NCI-H446 treated with DMSO at 0.1 percent for 48 hours (cell line): Measurements from ENCODE around the gene CACNB2.
A peak's percentile ranks its signal among the peaks of the same experiment; 100 is the strongest.

Experiments used
- DNase-seq: peaks from one replicate; lab custom pipeline; 2025; lab: John Stamatoyannopoulos, UW

Gene CACNB2

DNA sequence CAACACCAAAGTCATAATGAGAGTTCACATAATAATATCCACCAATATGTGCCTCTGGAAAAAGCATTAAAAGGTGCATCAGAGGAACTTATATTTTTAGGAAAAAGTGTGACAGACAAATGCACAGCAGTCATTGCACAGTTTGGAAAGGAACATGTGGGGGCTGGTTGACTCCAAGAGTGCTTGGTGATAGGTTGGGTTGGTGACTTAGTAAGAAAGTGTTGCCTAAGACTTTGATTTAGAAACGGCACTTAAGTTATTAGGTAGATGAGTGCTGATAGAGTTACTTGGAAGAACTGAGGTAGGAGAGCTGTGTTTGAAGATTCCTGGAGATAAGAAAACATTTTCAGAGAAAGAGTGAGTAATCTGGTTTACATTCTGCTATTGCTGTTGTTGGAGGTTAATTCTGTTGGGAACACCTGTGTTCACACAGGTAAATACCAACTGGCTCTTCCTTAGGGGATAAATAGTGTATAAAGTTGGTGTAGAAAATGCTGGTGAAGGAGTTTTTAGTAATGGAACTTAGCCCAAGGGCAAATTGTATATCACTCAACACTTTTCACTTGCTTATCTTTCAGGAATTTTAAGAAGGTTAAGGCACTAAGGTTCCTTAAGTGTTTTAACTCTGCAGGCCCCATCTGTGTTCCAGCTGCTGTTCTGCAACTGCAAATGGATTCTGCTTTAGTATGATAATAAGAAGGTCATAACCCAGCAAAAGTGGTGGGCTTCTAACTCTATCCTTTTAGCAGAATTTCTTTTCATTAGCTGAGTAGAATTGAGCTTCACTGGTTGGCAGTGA lies 315.1 kb downstream of the CACNB2 start:
- no peak for DNase-seq

DNA sequence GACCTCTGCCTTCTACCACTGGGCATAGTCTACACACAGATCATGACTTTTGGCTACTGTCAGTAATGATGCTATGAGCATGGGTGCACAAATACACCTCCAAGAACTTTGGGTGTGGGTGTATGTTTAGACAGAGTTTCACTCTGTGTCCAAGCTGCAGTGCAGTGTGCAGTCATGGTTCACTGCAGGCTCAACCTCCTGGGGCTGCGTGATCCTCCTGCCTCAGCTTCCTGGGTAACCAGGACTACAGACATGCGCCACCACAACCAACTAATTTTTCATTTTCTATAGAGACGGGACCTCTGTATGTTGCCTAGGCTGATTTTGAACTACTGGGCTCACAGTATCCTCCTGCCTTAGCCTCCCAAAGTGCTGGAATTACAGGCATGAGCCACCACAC lies 316.8 kb downstream of the CACNB2 start:
- DNase-seq = no peak

DNA sequence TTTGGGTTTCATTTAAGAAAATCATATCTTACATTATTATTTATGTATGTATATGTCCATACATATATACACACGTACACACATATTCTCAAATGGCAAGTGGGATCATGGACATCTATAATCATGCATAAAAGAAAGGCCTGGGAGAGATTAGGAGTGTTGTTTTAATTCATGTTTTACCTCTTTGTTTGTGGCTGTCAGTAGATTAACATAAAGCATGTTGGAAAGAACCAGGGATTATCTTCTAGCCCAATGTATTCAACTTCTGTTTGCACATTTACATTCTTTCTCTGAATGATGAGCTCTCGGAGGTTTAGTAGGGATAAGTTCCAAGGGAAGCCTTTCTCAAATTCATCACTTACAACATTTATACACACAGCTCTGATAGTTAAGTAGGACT lies 319.8 kb downstream of the CACNB2 start:
- no peak for DNase-seq

DNA sequence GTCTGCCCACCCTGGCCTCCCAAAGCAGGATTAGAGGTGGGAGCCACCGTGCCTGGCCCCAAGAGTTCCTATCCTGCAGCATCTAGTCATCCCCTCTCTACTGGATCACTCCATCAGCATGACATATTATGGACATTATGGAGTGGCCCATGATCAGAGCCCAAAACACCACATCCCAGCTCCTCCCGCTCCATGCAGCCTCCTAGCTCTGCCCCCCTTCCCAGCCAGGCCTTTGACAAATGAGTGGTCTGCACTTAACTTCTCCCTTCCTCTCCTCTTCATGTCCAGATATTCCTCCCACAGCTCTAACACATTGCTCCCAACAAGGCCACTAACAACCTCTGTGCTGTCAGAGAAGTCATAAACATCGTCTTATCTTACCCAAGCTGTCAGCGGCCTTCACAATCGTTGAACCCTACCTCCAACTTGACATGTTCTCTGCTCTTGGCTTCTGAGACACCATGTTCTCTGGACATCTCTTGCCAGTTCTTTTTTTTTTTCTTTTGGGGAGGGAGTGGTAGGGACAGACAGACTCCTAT lies 323.5 kb downstream of the CACNB2 start:
- no peak for DNase-seq

DNA sequence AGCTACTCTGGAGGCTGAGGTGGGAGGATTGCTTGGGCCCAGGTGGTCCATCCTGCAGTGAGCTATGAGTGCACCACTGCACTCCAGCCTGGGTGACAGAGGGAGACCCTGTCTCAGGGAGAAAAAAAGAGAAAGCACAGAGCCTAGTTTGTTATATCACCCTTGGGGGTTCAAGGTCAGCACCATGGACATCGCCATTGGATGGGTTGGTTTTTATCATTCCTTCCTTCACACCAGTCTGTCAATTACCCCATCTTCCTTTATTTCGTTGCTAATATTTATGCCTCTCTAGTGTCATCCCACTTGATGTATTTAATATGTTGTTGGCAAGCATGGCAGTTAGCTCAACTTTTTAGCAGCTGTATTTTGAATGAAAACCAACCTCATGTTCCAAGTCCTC lies 328.9 kb downstream of the CACNB2 start:
- no peak for DNase-seq

DNA sequence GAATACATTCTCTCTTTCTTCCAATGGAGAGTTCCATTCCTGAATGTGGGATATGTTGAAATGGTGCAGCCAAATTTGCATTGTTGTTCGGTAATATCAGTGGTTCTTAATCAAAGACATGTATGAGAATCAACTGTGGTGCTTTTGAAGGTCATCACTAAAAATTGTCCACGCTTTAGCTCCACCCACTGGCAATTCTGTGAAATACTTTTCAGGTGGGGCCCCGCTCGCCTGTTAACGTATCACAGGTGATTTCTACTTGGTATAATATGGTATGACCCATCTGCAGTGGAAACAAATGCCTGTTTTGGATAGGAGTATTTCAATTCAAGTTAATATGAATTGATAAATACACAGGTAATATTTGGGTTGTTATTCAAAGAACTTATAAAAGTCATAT lies 332.8 kb downstream of the CACNB2 start:
- no peak for DNase-seq

DNA sequence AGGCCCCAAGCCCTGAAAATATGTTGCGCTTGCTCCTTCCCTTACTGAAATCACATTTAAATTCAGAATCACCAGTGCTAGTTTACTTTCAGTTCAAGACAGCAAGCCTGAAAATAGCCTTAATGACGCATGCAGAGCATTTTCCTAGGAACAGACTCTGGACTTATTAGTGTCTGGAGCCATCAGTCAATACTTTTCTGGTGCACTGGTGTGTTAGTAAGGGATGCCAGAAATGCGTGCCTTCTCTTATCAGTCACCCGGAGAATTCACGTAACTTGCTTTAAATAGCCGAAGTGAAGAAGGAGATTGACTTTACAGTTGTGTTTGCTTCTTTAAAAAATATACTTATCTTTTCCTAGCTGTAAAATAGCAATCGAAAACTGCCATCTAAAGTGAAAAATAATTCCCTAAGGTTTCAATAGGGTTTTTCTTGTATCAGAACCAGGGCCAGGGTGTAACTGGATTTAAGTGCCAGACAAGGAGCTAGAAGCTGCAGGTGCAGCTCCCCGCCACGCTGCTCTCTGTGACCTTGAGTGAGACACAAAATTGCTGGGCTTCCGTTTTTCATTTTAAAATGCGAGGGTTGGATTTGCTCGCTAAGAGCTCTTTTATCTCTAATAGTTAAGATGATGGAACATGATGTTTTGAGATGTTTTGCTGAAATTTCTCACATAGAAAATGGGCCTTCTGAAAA lies 333.3 kb downstream of the CACNB2 start:
- no peak for DNase-seq

DNA sequence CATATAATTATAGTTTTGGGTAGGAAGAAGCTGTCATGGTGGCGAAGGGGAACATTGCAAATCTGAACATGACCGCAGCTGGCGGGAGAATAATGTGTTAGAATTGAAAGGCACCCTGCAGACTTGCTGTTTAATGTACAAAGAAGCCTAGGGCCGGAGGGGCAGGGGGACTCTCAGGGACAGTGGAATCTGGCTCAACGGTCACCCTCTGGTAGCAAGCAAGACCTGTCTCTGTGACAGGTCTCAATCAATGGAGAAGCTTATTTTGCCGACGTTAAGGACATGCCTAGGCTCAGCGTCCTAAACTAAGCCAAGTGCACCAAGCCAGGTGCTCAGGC lies 333.9 kb downstream of the CACNB2 start:
- no peak for DNase-seq

DNA sequence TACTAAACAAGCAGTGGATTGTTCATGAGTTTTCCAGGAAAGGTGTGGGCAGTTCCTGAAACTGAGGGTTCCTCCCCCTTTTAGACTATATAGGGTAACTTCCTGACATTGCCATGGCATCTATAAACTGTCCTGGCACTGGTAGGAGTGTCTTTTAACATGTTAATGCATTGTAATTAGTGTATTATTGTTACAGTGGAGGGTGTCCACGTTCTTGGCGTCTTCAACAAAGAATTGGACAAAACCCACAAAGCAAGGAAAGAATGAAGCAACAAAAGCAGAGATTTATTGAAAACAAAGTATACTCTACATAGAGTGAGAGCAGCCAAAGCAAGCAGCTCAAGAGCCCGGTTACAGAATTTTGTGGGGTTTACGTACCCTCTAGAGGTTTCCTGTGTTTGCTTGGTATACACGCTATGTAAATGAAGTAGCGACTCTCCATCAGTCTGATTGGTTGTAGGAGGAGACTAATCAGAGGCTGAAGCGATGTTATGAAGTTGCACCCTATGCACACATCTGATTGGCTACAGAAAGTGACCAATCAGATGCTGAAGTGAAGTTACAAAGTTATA lies 335.9 kb downstream of the CACNB2 start:
- DNase-seq = no peak

DNA sequence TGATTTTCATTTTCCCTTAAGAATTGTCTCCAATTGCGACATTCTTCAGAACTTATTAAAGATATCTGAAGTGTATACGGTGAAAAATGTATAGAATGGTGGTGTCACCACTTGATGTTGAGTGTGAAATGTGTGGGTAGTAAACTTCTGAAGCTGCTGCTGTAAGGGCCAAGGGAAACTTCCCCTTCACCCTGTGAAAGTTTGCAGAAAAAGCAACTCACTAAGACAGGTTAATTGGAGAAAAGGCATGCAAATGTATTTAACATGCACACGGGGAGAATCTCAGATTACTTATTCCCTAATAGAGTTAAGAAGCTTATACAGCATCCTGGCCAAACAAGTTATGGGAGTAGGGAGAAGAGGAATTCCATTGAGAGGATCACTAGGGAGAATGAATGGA lies 338.1 kb downstream of the CACNB2 start:
- no peak for DNase-seq

DNA sequence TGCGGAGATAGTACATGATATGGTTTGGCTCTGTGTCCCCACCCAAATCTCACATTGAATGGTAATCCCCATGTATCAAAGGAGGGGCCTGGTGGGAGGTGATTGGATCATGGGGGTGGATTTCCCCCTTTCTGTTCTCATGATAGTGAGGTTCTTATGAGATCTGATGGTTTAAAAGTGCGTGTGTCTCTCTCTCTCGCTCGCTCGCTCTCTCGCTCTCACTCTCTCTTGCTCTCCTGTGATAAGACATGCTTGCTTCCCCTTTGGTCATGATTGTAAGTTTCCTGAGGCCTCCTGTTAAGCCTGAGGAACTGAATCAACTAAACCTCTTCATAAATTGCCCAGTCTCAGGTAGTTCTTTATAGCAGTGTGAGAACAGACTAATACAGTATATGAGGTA lies 339.3 kb downstream of the CACNB2 start:
- no peak for DNase-seq

DNA sequence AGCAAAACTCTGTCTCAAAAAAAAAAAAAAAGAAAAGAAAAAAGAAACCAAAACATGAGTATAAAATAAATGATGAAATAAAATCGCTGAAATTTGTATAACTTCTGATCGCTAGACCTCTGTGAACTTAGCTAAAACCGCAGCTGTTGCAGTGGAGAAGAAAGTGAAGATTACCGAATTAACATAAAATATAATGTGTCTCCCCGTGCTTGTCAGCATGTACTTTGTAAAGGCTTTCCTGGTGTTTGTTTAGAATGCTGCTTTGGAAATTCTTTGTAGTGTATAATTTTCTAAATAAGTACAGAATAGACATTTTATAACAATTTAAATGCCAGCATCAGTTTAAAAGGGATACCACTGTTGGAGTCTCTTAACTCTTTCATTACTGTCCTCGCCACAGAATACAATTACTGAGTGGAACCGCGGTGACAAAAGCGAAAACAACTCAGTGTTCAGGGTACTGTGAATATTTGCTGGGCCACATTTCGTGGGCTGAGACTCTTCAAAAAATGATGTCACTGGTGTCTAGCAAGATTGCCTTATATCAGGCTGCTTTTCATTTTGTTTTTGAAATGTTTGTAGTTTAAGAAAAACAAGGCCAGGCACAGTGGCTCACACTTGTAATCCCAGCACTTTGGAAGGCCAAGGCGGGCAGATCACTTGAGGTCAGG lies 343.4 kb downstream of the CACNB2 start:
- no peak for DNase-seq

DNA sequence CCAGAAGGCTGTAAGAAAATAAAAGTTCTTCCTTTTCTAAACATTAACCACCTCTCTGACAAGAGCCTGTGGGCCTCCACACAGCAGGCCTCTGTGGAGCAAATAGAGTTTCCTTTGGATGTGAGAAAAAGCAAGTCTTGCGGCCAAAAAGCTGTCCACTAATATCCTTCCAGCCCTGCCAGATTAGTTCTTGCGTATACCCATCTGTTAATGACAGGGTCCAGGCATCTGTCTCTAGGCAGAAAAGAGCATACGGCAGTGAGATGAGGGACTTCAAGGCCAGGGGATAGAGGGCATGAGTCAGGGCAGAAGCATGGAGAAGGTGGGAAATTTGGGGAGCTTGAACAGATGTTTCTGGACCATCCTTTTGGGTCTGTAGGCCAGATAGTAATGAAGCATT lies 346.2 kb downstream of the CACNB2 start:
- peak; percentile 77 for DNase-seq

DNA sequence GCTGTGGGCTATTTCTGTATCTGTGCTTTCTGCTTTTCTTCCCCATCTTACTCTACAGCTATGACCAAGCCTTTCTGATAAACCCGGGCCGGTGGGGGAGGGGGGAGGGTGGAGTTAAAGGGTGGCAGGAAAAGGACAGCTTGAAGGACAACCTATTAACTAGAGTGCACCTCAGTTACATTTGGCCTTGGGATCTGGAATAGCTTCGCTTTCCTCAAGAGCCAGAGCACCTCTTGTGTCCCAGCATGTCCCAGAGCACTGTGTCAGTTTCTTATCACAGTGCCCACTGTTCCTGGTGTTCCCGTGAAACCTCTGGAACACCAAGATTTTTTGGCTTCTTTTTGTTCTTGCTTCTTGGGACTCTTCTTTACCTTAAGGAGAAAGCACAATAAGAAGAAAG lies 350.5 kb downstream of the CACNB2 start:
- no peak for DNase-seq

DNA sequence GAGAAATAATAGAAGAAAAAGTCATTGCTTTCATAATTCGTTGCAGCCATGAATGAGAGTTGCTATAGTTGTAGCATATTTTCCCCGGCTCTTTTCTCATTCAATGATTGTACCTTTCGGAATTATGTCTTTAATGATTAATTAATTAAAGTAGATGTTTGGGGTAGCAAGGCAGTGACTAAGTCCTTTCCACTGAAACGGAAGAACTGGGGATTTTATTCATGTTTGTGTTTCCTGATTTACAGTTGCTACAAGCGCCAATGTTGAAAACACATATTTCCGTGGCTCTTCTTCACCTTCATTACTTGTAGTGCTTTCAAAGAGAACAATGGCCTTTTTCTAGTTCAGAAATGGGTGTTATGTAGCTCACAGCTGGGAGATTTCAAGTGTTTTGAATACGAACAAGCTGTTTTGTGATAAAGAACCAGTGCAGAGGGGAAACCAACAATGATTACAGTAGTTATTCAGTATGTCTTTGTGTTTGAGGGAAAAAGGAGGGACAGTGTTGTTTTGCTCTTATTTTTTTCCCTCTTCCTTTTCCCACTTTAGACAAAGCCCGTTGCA lies 357.7 kb downstream of the CACNB2 start:
- DNase-seq = no peak

DNA sequence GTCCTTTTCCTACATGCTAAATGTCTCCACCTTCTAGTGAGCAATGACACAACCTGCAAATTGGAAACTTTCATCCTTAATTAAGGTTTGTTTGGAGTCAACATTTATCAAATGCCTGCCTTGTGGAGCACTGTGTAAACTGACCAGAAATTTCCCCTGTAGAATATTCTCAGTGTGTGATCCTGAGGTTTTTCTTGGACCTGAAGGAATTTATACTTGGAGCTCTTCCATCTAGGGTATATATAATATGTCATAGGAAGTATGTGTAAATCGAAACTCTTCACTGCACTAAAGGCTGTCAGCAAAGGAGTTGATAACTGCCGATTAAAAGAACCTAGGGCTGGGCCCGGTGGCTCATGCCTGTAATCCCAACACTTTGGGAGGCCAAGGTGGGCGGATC lies 358.8 kb downstream of the CACNB2 start:
- no peak for DNase-seq

DNA sequence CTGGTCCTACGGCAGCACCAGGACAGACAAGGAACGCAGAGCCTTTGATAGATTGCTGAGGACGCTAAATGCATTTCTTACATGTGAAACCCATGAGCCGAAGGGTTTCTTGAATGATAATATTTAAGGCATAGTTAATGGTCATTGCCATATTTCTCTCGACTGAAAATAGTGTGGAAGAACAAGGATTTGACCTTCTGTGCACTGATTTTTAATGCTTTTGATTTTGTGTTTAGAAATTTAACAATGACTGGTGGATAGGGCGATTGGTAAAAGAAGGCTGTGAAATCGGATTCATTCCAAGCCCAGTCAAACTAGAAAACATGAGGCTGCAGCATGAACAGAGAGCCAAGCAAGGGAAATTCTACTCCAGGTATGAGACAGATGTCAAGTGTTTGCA lies 360.4 kb downstream of the CACNB2 start:
- no peak for DNase-seq

DNA sequence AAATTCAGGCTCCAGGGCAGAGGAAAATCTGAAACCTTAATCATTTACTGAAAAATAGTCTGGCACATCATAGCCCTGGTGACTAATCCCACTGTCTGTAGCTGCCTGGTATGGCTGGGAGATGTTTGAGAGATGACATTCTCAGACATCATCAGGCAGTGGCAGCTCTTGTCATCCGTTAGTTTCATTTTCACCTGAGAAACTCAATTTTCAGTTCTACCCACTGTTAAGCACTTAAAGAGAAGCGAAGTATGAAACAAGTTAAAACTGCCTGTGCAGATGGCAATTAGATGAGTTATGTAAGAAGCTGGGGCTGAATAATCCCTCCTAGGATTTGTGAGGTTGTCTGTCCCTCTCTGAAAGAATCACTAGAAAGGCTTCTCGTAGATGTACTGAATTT lies 361.0 kb downstream of the CACNB2 start:
- DNase-seq = no peak

DNA sequence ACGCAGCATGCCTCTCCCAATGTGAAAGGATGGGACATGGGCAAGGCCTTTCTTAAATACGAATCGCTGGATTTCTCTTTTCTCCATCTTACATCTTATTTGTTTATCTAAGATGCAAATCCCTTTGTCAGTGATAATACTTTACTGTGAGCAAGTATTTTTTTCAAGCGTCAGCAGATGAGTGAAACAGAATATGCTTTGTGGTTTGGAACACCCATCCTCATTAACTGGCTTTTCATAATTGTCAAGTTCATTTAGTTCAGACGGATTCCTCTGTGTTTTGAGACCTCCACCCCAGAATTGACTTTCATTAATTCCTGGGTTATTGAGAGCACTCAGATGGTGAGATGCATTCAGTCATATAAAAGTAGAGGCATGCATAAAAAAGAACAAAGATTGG lies 361.4 kb downstream of the CACNB2 start:
- no peak for DNase-seq

DNA sequence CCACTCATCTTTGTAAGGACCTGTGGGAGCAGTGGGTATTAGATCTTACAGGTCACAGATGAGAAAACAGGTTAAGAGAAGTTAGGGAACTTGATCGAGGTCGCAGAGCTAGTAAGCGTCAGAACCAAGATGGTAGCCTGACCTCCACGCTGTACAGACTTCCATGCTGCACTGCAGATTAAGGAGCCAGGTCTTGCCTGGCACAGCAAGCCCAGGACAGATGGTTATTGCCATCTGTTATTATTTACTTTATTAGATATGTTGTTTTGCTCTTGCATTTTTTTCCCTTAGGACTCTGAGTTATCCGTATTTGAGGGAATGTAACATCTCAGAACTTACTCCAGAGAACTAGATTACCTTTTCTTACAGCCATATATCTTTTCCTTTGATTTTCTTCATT lies 363.9 kb downstream of the CACNB2 start:
- peak; percentile 71 for DNase-seq

DNA sequence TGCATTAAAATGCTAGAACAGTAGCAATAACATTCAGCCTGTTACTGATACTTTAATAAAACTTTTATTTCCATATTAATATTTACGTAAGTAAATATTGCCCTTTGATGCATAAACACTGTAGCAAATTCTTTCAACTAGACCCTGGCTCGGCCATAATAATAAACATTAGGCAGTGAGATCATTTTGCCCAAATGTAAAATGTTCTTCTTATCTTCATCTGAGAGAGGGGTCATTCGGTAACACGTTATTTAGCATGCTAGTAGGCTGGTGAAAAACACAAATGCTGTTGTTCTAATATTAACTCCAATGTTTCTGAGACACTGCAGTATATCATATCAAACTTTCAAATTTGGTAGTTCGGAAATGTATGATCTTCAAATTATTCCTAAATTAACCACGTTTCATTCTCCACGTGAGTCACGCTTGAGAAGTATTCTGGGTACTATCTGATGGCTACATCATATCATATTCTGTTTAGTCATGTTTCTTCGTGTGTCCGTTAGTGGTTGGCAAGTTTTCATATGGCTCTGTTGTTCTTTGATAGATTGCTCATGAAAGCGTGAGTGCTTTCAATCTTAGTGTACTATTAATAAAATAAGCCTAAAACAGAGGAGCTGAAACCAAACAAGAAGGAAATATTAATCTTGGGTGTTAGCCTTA lies 365.4 kb downstream of the CACNB2 start:
- DNase-seq = peak; percentile 4

DNA sequence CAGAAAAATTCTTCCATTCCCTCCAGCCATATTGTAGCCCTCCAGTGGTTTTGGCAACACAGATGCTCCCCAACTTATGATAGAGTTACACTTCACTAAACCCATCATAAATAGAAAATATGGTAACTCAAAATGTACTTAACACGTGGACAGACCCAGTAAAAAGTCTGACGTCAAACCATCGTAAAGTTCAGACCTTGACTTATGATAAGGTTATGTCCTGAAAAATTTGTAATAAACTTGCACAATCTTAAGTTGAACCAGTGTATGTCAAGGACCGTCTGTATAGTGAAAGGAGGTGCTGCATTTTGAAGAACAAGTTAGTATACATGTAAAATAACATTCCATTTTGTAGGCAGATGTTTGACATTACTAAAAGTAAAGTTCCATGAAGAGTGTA lies 368.4 kb downstream of the CACNB2 start:
- no peak for DNase-seq
